Measurements from ENCODE around the gene PDE4A. TPM values are rescaled to one million over a fixed set of nuclear protein-coding genes. Genes with fewer than 3 reads are reported as not detected.
A peak's percentile ranks its signal among the peaks of the same experiment; 100 is the strongest.

Gene PDE4A
- total and polyA plus RNA-seq, 10 of the 15 experiments (the other 5 are each of a cell fraction or from before 2014, with no cell fraction given), result 0.24 to 13.3 (median 4.9) TPM

- no peak for TF ChIP-seq PML (IDR thresholded peaks at IDR 0.05; ENCODE audit: low read length)
Observed at GRCh38 chr19:10508036-10508435, 87.7 kb downstream of the PDE4A start (continued).

GRCh38 chr19:10508707-10509106 is 88.4 kb downstream of the PDE4A start:
- H3K27me3 ChIP-seq (replicated peaks in 1 of 2; ENCODE audit: control insufficient read depth in 2 of 2, insufficient read depth in 2 of 2, low read length in 1 of 2), result peaks cover 0 to 5% of the 10 kb centered on the region in 2 experiments; a peak in 3 of 4 replicates
- CTCF ChIA-PET, result interaction anchor here (0.6 to 3.8 kb wide), 15 partner anchors 15 to 503 kb away, joined by 3 to 20 read pairs (median 5); partner anchors contain the start of genes KRI1 and QTRT1
- RAD21 ChIA-PET (ENCODE audit: unreplicated experiment), result interaction anchor here (0.6 to 1.5 kb wide), 4 partner anchors 24 to 191 kb away, joined by 3 to 5 read pairs (median 3); no protein-coding TSS in a partner anchor
- DNase-seq (ENCODE audit: low read depth, low spot score) (no peak), ATAC-seq (no peak), FAIRE-seq (no peak)
- in situ Hi-C loops (cut with MboI), result no loop called here
- H3K4me2 ChIP-seq (ENCODE audit: control insufficient read depth, insufficient read depth), result no peak overlapping the region
- peaks cover 9% of the 10 kb centered on the region for H3K4me1 ChIP-seq (ENCODE audit: control insufficient read depth, insufficient read depth, low read length)
- POLR2A ChIA-PET, result interaction anchor here (0.5 kb wide), 1 partner anchor 33 kb away, joined by 3 read pairs; no protein-coding TSS in a partner anchor
- no peaks in the 10 kb centered on the region for H4K20me1 ChIP-seq (ENCODE audit: control insufficient read depth, insufficient read depth)
- no peak for TF ChIP-seq JUNB (IDR thresholded peaks at IDR 0.05)
- TF ChIP-seq TCF3 (IDR thresholded peaks at IDR 0.05; ENCODE audit: borderline replicate concordance, insufficient read depth, low read depth, low read length), result no peak
- TF ChIP-seq SPI1 (IDR thresholded peaks at IDR 0.05; ENCODE audit: borderline replicate concordance, insufficient read depth, low read depth, low read length), result no peak
- no peak for TF ChIP-seq IKZF2 (IDR thresholded peaks at IDR 0.05)
- TF ChIP-seq CREM (IDR thresholded peaks at IDR 0.05; ENCODE audit: low read depth), result no peak
- no peak for TF ChIP-seq ZSCAN29 (IDR thresholded peaks at IDR 0.05)
- no peak for TF ChIP-seq HDAC6 (IDR thresholded peaks at IDR 0.05; ENCODE audit: unreplicated experiment)
- no peak for TF ChIP-seq SIX5 (IDR thresholded peaks at IDR 0.05; ENCODE audit: low read depth, low read length, severe bottlenecking)
- TF ChIP-seq ZNF384 (IDR thresholded peaks at IDR 0.05; ENCODE audit: borderline replicate concordance, low read depth, low read length), result 0 out of 2 replicates have a peak, but pooled peaks have one; percentile 33
- TF ChIP-seq HSF1 (IDR thresholded peaks at IDR 0.05; ENCODE audit: low read depth, low read length), result no peak
- peak; percentile 61 for TF ChIP-seq RUNX3 (IDR thresholded peaks at IDR 0.05; ENCODE audit: low read length)
- no peak for TF ChIP-seq RFX5 (IDR thresholded peaks at IDR 0.05; ENCODE audit: low read depth, low read length)
- no peak for TF ChIP-seq SMAD1 (IDR thresholded peaks at IDR 0.05; ENCODE audit: low read depth, partially characterized antibody)
- TF ChIP-seq SMC3 (IDR thresholded peaks at IDR 0.05; ENCODE audit: borderline replicate concordance, low read length), result no peak
- no peak for TF ChIP-seq ZNF274 (IDR thresholded peaks at IDR 0.05; ENCODE audit: insufficient read depth, insufficient read length)
- no peak overlapping the region for H3K27ac ChIP-seq (ENCODE audit: control insufficient read depth, insufficient read depth)
- no peaks in the 10 kb centered on the region for H3K36me3 ChIP-seq (ENCODE audit: control insufficient read depth in 2 of 2, insufficient read depth in 2 of 2, low read length in 1 of 2)
- no peaks in the 10 kb centered on the region for H3K9me3 ChIP-seq (replicated peaks; ENCODE audit: control insufficient read depth, insufficient read depth, low read length)
- H3K9ac ChIP-seq (ENCODE audit: control insufficient read depth, insufficient read depth, low read length), result no peak overlapping the region
- SMC1A ChIA-PET (ENCODE audit: uncharacterized antibody, unreplicated experiment), result interaction anchor here (1.2 to 1.9 kb wide), 3 partner anchors 25 to 355 kb away, joined by 3 to 5 read pairs (median 4); no protein-coding TSS in a partner anchor
- WGBS (ENCODE audit: insufficient coverage, insufficient replicate concordance, low lambda C conversion rate, missing lambda C conversion rate), result 3% methylated on average over 3 of the region's 3 CpGs
- H2AFZ ChIP-seq (ENCODE audit: control insufficient read depth, low read depth, low read length), result no peak overlapping the region
- no peak overlapping the region for H3K4me3 ChIP-seq
- no TSS peak for BruUV-seq (replicated peaks)
- intact Hi-C loops (cut with micrococcal nuclease; ENCODE audit: unreplicated experiment), result loop anchor here (10.0 kb wide), 1 partner anchor 104 kb away; the partner anchor contains the start of gene CDC37
- no peaks in the 10 kb centered on the region for H3K79me2 ChIP-seq (ENCODE audit: control insufficient read depth, insufficient read depth, low read length)

Measured in GM12878 (cell line).